DOHH2 (cell line): ENCODE measurements around the gene DCAF6.

ENCODE experiments used
- EZH2phosphoT487 ChIP-seq: fragments of 200-600 bp; sonication (generic); IDR thresholded peaks from 2 replicates; pipeline ENCODE4 v1.6.1; 2017; ENCODE audit warnings: borderline replicate concordance, mild to moderate bottlenecking, antibody characterized with exemption, low read length, moderate library complexity, mixed read lengths
- TF ChIP-seq, protein P1 (sequence below): fragments of 200-600 bp; sonication (generic); IDR thresholded peaks from one replicate; pipeline ENCODE4 v1.5.1; 2014; ENCODE audit warnings: antibody characterized with exemption, mild to moderate bottlenecking, low read depth, low read length; ENCODE audit not compliant: poor library complexity, severe bottlenecking

GRCh38 chr1:167940264-167940663 lies 3.8 kb downstream of the DCAF6 start:
- TF ChIP-seq, protein P1, sequence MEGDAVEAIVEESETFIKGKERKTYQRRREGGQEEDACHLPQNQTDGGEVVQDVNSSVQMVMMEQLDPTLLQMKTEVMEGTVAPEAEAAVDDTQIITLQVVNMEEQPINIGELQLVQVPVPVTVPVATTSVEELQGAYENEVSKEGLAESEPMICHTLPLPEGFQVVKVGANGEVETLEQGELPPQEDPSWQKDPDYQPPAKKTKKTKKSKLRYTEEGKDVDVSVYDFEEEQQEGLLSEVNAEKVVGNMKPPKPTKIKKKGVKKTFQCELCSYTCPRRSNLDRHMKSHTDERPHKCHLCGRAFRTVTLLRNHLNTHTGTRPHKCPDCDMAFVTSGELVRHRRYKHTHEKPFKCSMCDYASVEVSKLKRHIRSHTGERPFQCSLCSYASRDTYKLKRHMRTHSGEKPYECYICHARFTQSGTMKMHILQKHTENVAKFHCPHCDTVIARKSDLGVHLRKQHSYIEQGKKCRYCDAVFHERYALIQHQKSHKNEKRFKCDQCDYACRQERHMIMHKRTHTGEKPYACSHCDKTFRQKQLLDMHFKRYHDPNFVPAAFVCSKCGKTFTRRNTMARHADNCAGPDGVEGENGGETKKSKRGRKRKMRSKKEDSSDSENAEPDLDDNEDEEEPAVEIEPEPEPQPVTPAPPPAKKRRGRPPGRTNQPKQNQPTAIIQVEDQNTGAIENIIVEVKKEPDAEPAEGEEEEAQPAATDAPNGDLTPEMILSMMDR: no peak
- TF ChIP-seq EZH2phosphoT487: no peak
